K562 (cell line): Measurements from ENCODE around the gene SF3B1. TPM values are rescaled to one million over a fixed set of nuclear protein-coding genes. Genes with fewer than 3 reads are reported as not detected.

Source experiments
- ADNP ChIP-seq: fragments of 200-800 bp; sonication (Bioruptor generic); IDR thresholded peaks from 2 replicates; pipeline ENCODE4 v1.6.1; 2016; ENCODE audit warnings: missing genetic modification characterization, missing compliant biosample characterization
- ATF7 ChIP-seq: fragments of 450-650 bp; IDR thresholded peaks from 2 replicates; pipeline ENCODE4 v1.7.1; 2014; ENCODE audit warnings: mild to moderate bottlenecking, moderate library complexity
- NFE2 ChIP-seq: IDR thresholded peaks from 2 replicates; pipeline ENCODE4 v1.6.1; 2014; ENCODE audit warnings: antibody characterized with exemption, low read depth
- RBM25 ChIP-seq: fragments of 200-400 bp; formaldehyde crosslinking; IDR thresholded peaks from 2 replicates; pipeline ENCODE4 v1.6.1; 2018; ENCODE audit warnings: low read length, low read depth, moderate library complexity; ENCODE audit not compliant: severe bottlenecking
- TCF7L2 ChIP-seq: fragments of 150-350 bp; IDR thresholded peaks from 2 replicates; pipeline ENCODE4 v1.6.1; 2016; ENCODE audit warnings: low read depth, mild to moderate bottlenecking, low read length, moderate library complexity
- polyA plus RNA-seq, 8 experiments: library from polyadenylated mRNA; depleted of rRNA in 4 of 8; stranded (reverse) in 5 of 8; unstranded in 3 of 8; fragments of >200 nt; fragmentation: Nextera tagmentation in 2 of 8; fragmentation: Illumina TruSeq in 1 of 8; extraction: Ambion mirVana in 2 of 8; extraction: Trizol in 1 of 8; gene quantifications; 2 replicates each; pipeline versions ENCODE4 v1.2.1 to v1.2.3, GENCODE V29; 2011 to 2014; ENCODE audit warnings: inconsistent platforms in 1 of 8, missing spikeins in 1 of 8
- total RNA-seq, 7 experiments: library from RNA; depleted of rRNA in 6 of 7; stranded (reverse); fragments of >200 nt in 6 of 7; fragmentation: Illumina TruSeq in 2 of 7; extraction: Trizol in 2 of 7; gene quantifications; 2 replicates each; pipeline versions ENCODE4 v1.2.1 to v1.2.3, GENCODE V29; 2011 to 2021; ENCODE audit warnings: low replicate concordance in 1 of 7
- TF ChIP-seq, protein P1 (sequence below), 2 experiments: fragments of 450-650 bp; IDR thresholded peaks; 2 replicates each; pipeline ENCODE4 v1.6.1; 2018; ENCODE audit warnings: mild to moderate bottlenecking in 2 of 2, low read depth in 1 of 2; ENCODE audit not compliant: partially characterized antibody in 2 of 2
- TF ChIP-seq, protein P2 (sequence below): fragments of 150-350 bp; IDR thresholded peaks from 2 replicates; pipeline ENCODE4 v1.6.1; 2014; ENCODE audit warnings: low read depth, mild to moderate bottlenecking, low read length, borderline replicate concordance
- TF ChIP-seq, protein P3 (sequence below), 2 experiments: IDR thresholded peaks; 2 replicates each; pipeline ENCODE4 v1.6.1; 2011; ENCODE audit warnings: borderline replicate concordance in 1 of 2, control low read depth in 1 of 2, low read depth in 1 of 2, low read length in 1 of 2, mild to moderate bottlenecking in 1 of 2, mixed read lengths in 1 of 2, moderate library complexity in 1 of 2; ENCODE audit not compliant: insufficient read depth in 1 of 2, insufficient read length in 1 of 2, poor library complexity in 1 of 2, severe bottlenecking in 1 of 2; ENCODE audit errors: extremely low read depth in 1 of 2

SF3B1 gene
- total and polyA plus RNA-seq, 9 of the 15 experiments (the other 6 are each of a cell fraction or from before 2014, with no cell fraction given), result 96.2 to 377 (median 177) TPM

DNA sequence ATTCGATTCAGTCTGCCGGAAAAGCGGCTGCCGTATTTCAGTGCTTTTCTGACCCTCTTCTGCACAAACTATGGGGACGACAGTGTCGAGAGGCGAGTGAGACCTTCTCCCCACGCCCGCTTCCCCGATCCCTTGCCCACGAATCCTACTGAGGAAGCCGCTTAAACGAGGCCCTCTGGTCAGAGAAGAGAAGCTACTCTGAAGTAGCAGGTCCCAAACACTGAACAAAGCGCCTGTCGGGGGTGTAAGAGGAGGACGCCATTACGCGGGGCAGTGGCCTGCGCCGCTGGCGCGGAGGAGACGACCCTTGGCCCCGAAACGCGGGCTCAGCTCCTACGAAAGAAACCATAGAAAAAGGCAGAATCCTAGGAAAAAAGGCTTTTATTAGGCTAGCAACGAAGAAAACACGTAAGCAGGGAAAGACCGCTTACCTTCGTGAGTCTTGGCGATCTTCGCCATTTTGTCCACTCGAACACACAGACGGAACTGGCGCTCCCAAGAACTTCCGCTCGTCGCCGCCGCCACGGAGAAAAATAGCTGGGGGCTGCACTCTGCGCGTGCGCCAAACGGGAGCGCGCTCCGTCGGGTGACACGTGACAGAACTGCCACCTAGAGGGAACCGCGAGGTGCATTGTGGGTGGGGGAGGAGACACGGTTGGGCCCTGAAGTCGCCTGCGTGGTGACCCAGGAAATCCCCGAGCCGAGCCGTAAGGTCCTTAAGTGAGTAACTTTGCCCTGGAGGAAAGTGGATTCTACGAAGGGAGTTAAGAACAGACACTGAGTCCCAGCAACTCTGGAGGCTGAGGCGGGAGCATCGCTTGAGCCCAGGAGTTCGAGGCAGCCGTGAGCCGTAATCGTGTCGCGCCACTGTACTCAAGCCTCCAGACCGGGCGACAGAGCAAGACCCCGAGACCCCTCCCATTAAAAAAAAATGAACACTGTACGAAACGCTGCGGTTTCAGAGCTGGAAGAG lies at the start of gene SF3B1 (continued):
- TF ChIP-seq, protein P1, sequence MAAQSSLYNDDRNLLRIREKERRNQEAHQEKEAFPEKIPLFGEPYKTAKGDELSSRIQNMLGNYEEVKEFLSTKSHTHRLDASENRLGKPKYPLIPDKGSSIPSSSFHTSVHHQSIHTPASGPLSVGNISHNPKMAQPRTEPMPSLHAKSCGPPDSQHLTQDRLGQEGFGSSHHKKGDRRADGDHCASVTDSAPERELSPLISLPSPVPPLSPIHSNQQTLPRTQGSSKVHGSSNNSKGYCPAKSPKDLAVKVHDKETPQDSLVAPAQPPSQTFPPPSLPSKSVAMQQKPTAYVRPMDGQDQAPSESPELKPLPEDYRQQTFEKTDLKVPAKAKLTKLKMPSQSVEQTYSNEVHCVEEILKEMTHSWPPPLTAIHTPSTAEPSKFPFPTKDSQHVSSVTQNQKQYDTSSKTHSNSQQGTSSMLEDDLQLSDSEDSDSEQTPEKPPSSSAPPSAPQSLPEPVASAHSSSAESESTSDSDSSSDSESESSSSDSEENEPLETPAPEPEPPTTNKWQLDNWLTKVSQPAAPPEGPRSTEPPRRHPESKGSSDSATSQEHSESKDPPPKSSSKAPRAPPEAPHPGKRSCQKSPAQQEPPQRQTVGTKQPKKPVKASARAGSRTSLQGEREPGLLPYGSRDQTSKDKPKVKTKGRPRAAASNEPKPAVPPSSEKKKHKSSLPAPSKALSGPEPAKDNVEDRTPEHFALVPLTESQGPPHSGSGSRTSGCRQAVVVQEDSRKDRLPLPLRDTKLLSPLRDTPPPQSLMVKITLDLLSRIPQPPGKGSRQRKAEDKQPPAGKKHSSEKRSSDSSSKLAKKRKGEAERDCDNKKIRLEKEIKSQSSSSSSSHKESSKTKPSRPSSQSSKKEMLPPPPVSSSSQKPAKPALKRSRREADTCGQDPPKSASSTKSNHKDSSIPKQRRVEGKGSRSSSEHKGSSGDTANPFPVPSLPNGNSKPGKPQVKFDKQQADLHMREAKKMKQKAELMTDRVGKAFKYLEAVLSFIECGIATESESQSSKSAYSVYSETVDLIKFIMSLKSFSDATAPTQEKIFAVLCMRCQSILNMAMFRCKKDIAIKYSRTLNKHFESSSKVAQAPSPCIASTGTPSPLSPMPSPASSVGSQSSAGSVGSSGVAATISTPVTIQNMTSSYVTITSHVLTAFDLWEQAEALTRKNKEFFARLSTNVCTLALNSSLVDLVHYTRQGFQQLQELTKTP (IDR thresholded peaks at IDR 0.05; ENCODE audit: low read depth in 1 of 2, partially characterized antibody in 2 of 2), result peak in 1 of 2 experiments; percentile 70
- TF ChIP-seq ADNP (tag) (no peak), RBM25 (no peak), NFE2 (no peak), ATF7 (peak; percentile 66), TCF7L2 (no peak)
- TF ChIP-seq, protein P2, sequence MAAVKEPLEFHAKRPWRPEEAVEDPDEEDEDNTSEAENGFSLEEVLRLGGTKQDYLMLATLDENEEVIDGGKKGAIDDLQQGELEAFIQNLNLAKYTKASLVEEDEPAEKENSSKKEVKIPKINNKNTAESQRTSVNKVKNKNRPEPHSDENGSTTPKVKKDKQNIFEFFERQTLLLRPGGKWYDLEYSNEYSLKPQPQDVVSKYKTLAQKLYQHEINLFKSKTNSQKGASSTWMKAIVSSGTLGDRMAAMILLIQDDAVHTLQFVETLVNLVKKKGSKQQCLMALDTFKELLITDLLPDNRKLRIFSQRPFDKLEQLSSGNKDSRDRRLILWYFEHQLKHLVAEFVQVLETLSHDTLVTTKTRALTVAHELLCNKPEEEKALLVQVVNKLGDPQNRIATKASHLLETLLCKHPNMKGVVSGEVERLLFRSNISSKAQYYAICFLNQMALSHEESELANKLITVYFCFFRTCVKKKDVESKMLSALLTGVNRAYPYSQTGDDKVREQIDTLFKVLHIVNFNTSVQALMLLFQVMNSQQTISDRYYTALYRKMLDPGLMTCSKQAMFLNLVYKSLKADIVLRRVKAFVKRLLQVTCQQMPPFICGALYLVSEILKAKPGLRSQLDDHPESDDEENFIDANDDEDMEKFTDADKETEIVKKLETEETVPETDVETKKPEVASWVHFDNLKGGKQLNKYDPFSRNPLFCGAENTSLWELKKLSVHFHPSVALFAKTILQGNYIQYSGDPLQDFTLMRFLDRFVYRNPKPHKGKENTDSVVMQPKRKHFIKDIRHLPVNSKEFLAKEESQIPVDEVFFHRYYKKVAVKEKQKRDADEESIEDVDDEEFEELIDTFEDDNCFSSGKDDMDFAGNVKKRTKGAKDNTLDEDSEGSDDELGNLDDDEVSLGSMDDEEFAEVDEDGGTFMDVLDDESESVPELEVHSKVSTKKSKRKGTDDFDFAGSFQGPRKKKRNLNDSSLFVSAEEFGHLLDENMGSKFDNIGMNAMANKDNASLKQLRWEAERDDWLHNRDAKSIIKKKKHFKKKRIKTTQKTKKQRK, result no peak
- TF ChIP-seq, protein P3, sequence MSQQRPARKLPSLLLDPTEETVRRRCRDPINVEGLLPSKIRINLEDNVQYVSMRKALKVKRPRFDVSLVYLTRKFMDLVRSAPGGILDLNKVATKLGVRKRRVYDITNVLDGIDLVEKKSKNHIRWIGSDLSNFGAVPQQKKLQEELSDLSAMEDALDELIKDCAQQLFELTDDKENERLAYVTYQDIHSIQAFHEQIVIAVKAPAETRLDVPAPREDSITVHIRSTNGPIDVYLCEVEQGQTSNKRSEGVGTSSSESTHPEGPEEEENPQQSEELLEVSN (IDR thresholded peaks at IDR 0.05; ENCODE audit: borderline replicate concordance in 1 of 2, extremely low read depth in 1 of 2, insufficient read depth in 1 of 2, insufficient read length in 1 of 2, low read depth in 1 of 2, low read length in 1 of 2, poor library complexity in 1 of 2, severe bottlenecking in 1 of 2), result peak; percentile 63 to 64
